GM12872 (cell line): ENCODE measurements around the gene BOLA3.

ENCODE experiments used
- TF ChIP-seq, protein P1 (sequence below): IDR thresholded peaks from 3 replicates; pipeline ENCODE4 v1.5.1; 2011; ENCODE audit warnings: low read depth, mild to moderate bottlenecking, low read length, moderate library complexity; ENCODE audit not compliant: insufficient read depth

The BOLA3 gene

DNA sequence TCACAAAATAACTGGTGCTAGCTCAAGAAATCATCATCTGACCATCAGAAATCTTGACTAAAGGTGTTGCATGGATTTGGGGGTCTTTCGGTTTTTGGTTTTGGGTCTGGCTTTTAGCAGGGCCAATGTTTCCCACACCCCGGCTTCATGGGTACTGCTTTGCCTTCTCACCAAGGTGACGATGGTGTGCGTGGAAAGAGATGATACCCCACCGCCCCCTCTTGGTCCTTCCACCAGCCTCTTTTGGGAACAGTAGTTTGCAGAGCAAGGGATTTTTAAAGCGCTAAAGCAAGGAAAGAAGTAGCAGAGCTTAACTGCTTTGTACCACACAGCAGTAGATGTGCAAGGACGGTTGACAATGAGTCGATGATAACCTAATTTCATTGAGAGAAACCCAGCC, 42.3 kb downstream of the BOLA3 start:
- TF ChIP-seq, protein P1, sequence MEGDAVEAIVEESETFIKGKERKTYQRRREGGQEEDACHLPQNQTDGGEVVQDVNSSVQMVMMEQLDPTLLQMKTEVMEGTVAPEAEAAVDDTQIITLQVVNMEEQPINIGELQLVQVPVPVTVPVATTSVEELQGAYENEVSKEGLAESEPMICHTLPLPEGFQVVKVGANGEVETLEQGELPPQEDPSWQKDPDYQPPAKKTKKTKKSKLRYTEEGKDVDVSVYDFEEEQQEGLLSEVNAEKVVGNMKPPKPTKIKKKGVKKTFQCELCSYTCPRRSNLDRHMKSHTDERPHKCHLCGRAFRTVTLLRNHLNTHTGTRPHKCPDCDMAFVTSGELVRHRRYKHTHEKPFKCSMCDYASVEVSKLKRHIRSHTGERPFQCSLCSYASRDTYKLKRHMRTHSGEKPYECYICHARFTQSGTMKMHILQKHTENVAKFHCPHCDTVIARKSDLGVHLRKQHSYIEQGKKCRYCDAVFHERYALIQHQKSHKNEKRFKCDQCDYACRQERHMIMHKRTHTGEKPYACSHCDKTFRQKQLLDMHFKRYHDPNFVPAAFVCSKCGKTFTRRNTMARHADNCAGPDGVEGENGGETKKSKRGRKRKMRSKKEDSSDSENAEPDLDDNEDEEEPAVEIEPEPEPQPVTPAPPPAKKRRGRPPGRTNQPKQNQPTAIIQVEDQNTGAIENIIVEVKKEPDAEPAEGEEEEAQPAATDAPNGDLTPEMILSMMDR: no peak

DNA sequence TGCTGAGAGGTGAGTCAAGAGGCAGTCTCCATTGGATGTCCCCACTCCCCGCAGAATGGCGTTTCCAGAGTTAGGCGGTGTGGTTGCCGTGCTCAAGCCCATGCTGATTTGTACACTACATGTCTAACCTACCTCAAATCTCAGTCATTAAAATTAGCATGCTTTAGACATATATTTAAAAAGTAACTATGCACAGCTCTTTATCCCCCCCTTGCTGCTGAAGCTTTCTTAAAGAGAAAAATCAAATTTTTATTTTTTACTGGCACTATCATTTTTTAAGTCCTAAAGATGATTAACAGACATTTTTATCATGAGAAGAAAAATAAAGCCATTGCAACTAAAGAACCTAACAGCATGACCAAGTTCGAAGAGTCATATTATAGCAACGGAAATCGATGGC, 42.9 kb downstream of the BOLA3 start:
- TF ChIP-seq, protein P1: no peak

DNA sequence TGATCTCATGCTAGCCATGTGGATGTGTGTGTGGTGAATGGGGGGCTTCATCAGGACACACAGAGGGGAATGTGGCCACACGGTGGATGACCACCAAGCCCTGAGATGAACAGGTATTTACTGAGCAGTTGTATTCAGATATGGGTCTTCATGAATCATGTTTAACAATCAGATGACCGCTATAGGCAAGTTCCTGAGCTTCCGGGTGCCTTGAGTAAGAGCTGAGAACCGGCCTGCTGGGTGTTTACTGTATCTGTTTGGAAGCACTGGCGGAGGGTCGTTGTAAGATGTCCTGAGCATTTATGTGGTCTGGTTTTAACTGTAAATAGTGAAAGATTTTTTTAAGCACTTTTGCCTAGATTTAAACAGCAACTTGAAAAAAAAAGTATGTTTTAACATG, 43.9 kb downstream of the BOLA3 start:
- TF ChIP-seq, protein P1: no peak

DNA sequence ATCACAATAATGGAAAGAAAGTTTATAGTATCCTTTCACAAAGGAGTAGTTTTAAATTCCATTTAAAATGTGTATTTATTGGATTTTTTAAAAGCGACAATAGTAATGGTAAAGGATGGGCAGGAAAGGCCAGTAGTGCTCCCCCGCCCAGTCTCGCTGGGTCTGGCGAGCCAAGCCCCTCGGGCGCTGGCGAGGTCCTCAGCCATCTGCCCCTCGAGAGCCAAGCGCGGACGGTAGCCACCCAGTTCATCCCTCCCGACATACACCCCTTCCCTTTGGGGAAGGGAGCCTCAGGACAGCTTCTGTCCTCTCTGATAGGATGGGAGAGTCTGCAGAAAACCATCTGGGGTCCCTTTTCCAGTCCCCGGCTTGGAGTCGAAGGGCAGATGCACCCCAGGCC, 45.2 kb downstream of the BOLA3 start:
- TF ChIP-seq, protein P1: no peak

DNA sequence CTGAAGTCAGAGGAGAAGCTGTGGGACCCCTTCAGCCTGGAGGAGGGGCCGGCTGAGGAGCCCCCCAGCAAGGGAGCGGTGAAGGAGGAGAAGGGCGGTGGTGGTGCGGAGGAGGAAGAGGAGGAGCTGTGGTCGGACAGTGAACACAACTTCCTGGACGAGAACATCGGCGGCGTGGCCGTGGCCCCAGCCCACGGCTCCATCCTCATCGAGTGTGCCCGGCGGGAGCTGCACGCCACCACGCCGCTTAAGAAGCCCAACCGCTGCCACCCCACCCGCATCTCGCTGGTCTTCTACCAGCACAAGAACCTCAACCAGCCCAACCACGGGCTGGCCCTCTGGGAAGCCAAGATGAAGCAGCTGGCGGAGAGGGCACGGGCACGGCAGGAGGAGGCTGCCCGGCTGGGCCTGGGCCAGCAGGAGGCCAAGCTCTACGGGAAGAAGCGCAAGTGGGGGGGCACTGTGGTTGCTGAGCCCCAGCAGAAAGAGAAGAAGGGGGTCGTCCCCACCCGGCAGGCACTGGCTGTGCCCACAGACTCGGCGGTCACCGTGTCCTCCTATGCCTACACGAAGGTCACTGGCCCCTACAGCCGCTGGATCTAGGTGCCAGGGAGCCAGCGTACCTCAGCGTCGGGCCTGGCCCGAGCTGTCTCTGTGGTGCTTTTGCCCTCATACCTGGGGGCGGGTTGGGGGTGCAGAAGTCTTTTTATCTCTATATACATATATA, 46.0 kb downstream of the BOLA3 start:
- TF ChIP-seq, protein P1: no peak

DNA sequence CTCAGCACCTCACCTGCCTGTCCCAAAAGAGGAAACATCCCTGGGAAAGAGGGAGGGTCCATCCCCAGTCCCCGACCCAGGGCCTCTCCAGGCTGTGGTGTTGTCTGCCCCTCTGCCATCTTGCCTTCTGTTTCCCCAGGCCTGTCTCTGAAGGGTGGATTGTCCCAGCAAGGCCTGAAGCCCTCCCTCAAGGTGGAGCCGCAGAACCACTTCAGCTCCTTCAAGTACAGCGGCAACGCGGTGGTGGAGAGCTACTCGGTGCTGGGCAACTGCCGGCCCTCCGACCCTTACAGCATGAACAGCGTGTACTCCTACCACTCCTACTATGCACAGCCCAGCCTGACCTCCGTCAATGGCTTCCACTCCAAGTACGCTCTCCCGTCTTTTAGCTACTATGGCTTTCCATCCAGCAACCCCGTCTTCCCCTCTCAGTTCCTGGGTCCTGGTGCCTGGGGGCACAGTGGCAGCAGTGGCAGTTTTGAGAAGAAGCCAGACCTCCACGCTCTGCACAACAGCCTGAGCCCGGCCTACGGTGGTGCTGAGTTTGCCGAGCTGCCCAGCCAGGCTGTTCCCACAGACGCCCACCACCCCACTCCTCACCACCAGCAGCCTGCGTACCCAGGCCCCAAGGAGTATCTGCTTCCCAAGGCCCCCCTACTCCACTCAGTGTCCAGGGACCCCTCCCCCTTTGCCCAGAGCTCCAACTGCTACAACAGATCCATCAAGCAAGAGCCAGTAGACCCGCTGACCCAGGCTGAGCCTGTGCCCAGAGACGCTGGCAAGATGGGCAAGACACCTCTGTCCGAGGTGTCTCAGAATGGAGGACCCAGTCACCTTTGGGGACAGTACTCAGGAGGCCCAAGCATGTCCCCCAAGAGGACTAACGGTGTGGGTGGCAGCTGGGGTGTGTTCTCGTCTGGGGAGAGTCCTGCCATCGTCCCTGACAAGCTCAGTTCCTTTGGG, 47.2 kb downstream of the BOLA3 start:
- TF ChIP-seq, protein P1: no peak

DNA sequence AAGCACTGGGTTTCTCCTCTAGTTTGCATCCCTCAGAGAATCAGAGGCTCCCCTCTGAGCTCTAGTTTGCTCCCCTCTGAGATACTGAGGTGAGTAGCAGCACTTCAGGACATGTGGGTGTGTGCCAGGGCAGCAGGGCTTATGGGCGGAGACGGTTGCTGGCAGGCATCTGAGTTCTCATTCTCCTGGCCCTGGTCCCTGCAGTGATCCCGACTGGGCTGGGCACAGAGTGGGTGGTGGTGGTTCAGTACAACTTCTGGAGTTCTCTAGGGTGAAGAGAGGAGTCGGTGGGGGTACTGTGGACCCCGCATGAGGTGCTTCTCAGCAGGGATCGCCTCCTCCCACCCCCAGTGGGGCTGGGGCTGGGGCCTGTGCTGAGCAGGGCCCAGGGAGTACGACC, 47.9 kb downstream of the BOLA3 start:
- TF ChIP-seq, protein P1: no peak
